Stimulated activated CD8-positive, alpha-beta memory T cell treated with anti-CD3 and anti-CD28 coated beads, Interleukin-2, amount 100 ng/mL, for 1 hour (primary cell): ENCODE measurements around the gene PTPRR.

Experiments used
- DNase-seq, 2 donors: peaks; one replicate each; pipeline ENCODE4 v3.0.0-alpha.2; 2020; ENCODE audit warnings: low read depth in 2 of 2

PTPRR gene

GRCh38 chr12:70910666-70911065, 9.9 kb downstream of the PTPRR start:
- DNase-seq, result no peak

GRCh38 chr12:70908978-70909377, 11.6 kb downstream of the PTPRR start:
- no peak for DNase-seq

GRCh38 chr12:70907412-70907811, 13.1 kb downstream of the PTPRR start:
- no peak for DNase-seq

- no peak for DNase-seq
These were observed 24.6 kb downstream of the PTPRR start for GRCh38 chr12:70895956-70896355.

GRCh38 chr12:70892593-70892992, 27.9 kb downstream of the PTPRR start:
- DNase-seq, result no peak

GRCh38 chr12:70890895-70891832, 29.4 kb downstream of the PTPRR start:
- no peak for DNase-seq

GRCh38 chr12:70885956-70886355, 34.6 kb downstream of the PTPRR start:
- DNase-seq, result no peak

- no peak for DNase-seq
These were observed 36.7 kb downstream of the PTPRR start for GRCh38 chr12:70883855-70884254.

GRCh38 chr12:70880744-70881143, 39.8 kb downstream of the PTPRR start:
- no peak for DNase-seq

- DNase-seq, result no peak
These were observed 43.6 kb downstream of the PTPRR start for GRCh38 chr12:70876952-70877351.

GRCh38 chr12:70875628-70876027, 44.9 kb downstream of the PTPRR start:
- DNase-seq, result no peak

- no peak for DNase-seq
These were observed 65.5 kb downstream of the PTPRR start for GRCh38 chr12:70854881-70855568.

- DNase-seq, result no peak
These were observed 66.4 kb downstream of the PTPRR start for GRCh38 chr12:70854138-70854537.

GRCh38 chr12:70853326-70853725, 67.2 kb downstream of the PTPRR start:
- no peak for DNase-seq

- DNase-seq, result no peak
These were observed 68.0 kb downstream of the PTPRR start for GRCh38 chr12:70852416-70853150.

GRCh38 chr12:70849265-70849960, 71.1 kb downstream of the PTPRR start:
- DNase-seq, result no peak

GRCh38 chr12:70847871-70848270, 72.7 kb downstream of the PTPRR start:
- no peak for DNase-seq

GRCh38 chr12:70845268-70845667, 75.3 kb downstream of the PTPRR start:
- DNase-seq, result no peak

GRCh38 chr12:70843363-70843762, 77.2 kb downstream of the PTPRR start:
- no peak for DNase-seq

- DNase-seq, result no peak
These were observed 77.6 kb downstream of the PTPRR start for GRCh38 chr12:70842942-70843341.

- DNase-seq, result no peak
These were observed 78.4 kb downstream of the PTPRR start for GRCh38 chr12:70842136-70842535.
